WTC11 (cell line): ENCODE results near the gene ZAR1L. TPM values are rescaled to one million over a fixed set of nuclear protein-coding genes. Genes with fewer than 3 reads are reported as not detected.
A peak's percentile ranks its signal among the peaks of the same experiment; 100 is the strongest.

Experiments used
- ATAC-seq: fragments of 200-7000 bp; cut with Tn5 transposase; 2 replicates; pipeline ENCODE4 v1.10.0; 2021; ENCODE audit warnings: mild to moderate bottlenecking, moderate library complexity
- CTCF ChIA-PET: fragments of 300-600 bp; sonication (Branson Sonifier 250); formaldehyde crosslinking; loops from one replicate; lab custom pipeline; 2021; ENCODE audit warnings: antibody characterized with exemption; lab: Charles Lee
- POLR2A ChIA-PET: fragments of 350-600 bp; sonication (Branson Sonifier 250); formaldehyde crosslinking; loops from one replicate; lab custom pipeline; 2021; ENCODE audit warnings: antibody characterized with exemption; lab: Charles Lee
- DNase-seq: peaks from one replicate; pipeline ENCODE4 v3.0.0; 2021; ENCODE audit warnings: low spot score
- H3K27ac Mint-ChIP-seq: 2 replicates; pipeline ENCODE4 v1.8.0; 2021; ENCODE audit warnings: mixed read lengths
- H3K27me3 Mint-ChIP-seq: 2 replicates; pipeline ENCODE4 v1.8.0; 2021; ENCODE audit warnings: low read depth, mild to moderate bottlenecking, moderate library complexity, mixed read lengths
- H3K36me3 Mint-ChIP-seq: 2 replicates; pipeline ENCODE4 v1.8.0; 2021; ENCODE audit warnings: mixed read lengths
- H3K4me1 Mint-ChIP-seq: 2 replicates; pipeline ENCODE4 v1.8.0; 2022; ENCODE audit warnings: mixed read lengths
- H3K4me3 Mint-ChIP-seq: 2 replicates; pipeline ENCODE4 v1.8.0; 2021; ENCODE audit warnings: mild to moderate bottlenecking, moderate library complexity, mixed read lengths
- H3K9me3 Mint-ChIP-seq: 2 replicates; pipeline ENCODE4 v1.8.0; 2021; ENCODE audit warnings: mixed read lengths
- ESRRA ChIP-seq: sonication (generic); formaldehyde crosslinking; IDR thresholded peaks from 2 replicates; pipeline ENCODE4 v1.8.1; 2022; ENCODE audit warnings: mild to moderate bottlenecking, missing genetic modification reagents, borderline replicate concordance
- FOXJ3 ChIP-seq: sonication (generic); formaldehyde crosslinking; IDR thresholded peaks from 2 replicates; pipeline ENCODE4 v1.9.0; 2021; ENCODE audit warnings: missing genetic modification reagents, mild to moderate bottlenecking, borderline replicate concordance
- KAT7 ChIP-seq: sonication (generic); formaldehyde crosslinking; IDR thresholded peaks from 2 replicates; pipeline ENCODE4 v1.8.1; 2023; ENCODE audit warnings: missing genetic modification reagents, mild to moderate bottlenecking, borderline replicate concordance
- TEAD4 ChIP-seq: sonication (generic); formaldehyde crosslinking; IDR thresholded peaks from 2 replicates; pipeline ENCODE4 v1.8.0; 2022; ENCODE audit warnings: mild to moderate bottlenecking, missing genetic modification reagents
- ZNF121 ChIP-seq: sonication (generic); formaldehyde crosslinking; IDR thresholded peaks from 2 replicates; pipeline ENCODE4 v1.8.0; 2023; ENCODE audit warnings: missing genetic modification reagents
- ZNF416 ChIP-seq: fragments of 250-450 bp; sonication (Bioruptor Pico); IDR thresholded peaks from 2 replicates; pipeline ENCODE4 v1.9.0; 2021; ENCODE audit warnings: mild to moderate bottlenecking, inconsistent platforms
- ZNF671 ChIP-seq: fragments of 250-450 bp; sonication (Bioruptor Pico); IDR thresholded peaks from 2 replicates; pipeline ENCODE4 v1.8.0; 2021; ENCODE audit warnings: mild to moderate bottlenecking
- total RNA-seq: library from RNA; stranded (reverse); gene quantifications from 3 replicates; pipeline ENCODE4 v1.2.3, GENCODE V29; 2021
- TF ChIP-seq, protein P1 (sequence below): fragments of 250-450 bp; sonication (Bioruptor Pico); IDR thresholded peaks from 2 replicates; pipeline ENCODE4 v1.9.0; 2021; ENCODE audit warnings: moderate library complexity, mild to moderate bottlenecking, inconsistent platforms, borderline replicate concordance
- TF ChIP-seq, protein P2 (sequence below): sonication (generic); formaldehyde crosslinking; conservative IDR thresholded peaks from 2 replicates; pipeline ENCODE4 v1.8.1; 2022; ENCODE audit warnings: mild to moderate bottlenecking, missing genetic modification reagents
- TF ChIP-seq, protein P3 (sequence below): sonication (generic); formaldehyde crosslinking; IDR thresholded peaks from 2 replicates; pipeline ENCODE4 v1.8.1; 2023; ENCODE audit warnings: mild to moderate bottlenecking, missing genetic modification reagents, moderate library complexity
- TF ChIP-seq, protein P4 (sequence below): sonication (generic); formaldehyde crosslinking; IDR thresholded peaks from 2 replicates; pipeline ENCODE4 v1.8.0; 2023; ENCODE audit warnings: missing genetic modification reagents, mild to moderate bottlenecking, borderline replicate concordance
- TF ChIP-seq, protein P5 (sequence below): fragments of 200-600 bp; IDR thresholded peaks from 2 replicates; pipeline ENCODE4 v1.8.0; 2022; ENCODE audit warnings: antibody characterized with exemption

ZAR1L gene
- total RNA-seq, 1 experiment from 2014 or later, result 0.33 TPM

DNA sequence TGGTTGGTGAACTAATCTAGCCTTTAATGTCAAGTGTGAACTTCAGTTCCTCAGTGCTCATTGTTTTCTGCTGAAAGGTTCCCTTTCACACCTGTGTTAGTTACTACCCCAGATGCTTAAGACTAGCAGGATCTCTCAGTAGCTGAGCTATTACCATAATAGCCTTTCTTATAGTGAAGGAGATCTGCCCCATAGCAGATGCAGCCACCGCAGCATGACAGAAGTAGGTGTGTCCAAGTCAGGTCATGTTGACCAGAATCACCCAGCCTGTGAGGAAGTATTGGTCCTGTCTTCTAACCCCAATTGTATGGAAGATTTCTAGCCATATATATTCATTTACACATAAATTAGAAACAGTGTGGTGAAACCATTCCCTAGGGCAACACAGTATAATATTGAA is 37.3 kb downstream of the ZAR1L start (continued):
- TF ChIP-seq, protein P1, sequence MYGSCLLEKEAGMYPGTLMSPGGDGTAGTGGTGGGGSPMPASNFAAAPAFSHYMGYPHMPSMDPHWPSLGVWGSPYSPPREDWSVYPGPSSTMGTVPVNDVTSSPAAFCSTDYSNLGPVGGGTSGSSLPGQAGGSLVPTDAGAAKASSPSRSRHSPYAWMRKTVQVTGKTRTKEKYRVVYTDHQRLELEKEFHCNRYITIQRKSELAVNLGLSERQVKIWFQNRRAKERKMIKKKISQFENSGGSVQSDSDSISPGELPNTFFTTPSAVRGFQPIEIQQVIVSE (CRISPR knock-in tag), result no peak
- TF ChIP-seq ZNF121 (CRISPR knock-in tag), result no peak
- no peak for TF ChIP-seq FOXJ3 (CRISPR knock-in tag)
- TF ChIP-seq ZNF416 (CRISPR knock-in tag), result no peak

DNA sequence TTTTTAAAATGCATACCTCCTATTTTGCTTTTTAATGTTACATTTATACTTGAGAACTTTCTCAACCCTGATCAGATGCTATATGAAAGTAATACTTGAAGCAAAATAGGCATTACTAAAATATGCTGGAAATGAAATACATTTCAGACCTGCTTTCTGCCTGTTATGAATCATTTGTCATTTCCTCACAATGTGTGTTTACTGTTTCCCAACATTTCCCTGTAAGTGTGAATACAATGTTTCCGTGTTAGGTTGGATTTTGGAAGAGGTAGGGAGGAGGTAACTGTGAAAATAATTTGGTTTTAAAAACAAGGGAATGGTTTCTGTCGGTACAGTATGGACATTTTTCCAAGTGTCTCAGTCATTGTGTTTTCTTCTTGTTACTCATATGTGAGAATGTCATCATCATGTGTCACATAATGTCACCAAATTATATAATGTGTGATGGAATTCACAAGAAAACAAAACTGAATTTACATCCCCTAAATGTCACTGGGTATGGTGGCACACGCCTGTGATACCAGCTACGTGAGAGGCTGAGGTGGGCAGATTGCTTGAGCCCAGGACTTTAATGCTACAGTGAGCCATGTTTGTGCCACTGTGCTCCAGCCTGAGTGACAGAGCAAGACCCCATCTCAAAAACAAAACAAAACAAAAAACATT is 43.0 kb downstream of the ZAR1L start:
- ChIA-PET CTCF (no interaction called here), POLR2A (no interaction called here)
- Mint-ChIP-seq H3K9me3 (0 out of 2 replicates have a peak, but pooled peaks cover 2% of the 10 kb centered on the region), H3K4me3 (no peak overlapping the region), H3K4me1 (no peaks in the 10 kb centered on the region), H3K27me3 (no peaks in the 10 kb centered on the region), H3K36me3 (no peaks in the 10 kb centered on the region), H3K27ac (no peak overlapping the region)
- no peak for TF ChIP-seq ESRRA (CRISPR knock-in tag)
- TF ChIP-seq, protein P2, sequence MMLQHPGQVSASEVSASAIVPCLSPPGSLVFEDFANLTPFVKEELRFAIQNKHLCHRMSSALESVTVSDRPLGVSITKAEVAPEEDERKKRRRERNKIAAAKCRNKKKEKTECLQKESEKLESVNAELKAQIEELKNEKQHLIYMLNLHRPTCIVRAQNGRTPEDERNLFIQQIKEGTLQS (CRISPR knock-in tag), result no peak
- TF ChIP-seq TEAD4 (CRISPR knock-in tag), result no peak
- no peak for TF ChIP-seq KAT7 (CRISPR knock-in tag)
- TF ChIP-seq, protein P3, sequence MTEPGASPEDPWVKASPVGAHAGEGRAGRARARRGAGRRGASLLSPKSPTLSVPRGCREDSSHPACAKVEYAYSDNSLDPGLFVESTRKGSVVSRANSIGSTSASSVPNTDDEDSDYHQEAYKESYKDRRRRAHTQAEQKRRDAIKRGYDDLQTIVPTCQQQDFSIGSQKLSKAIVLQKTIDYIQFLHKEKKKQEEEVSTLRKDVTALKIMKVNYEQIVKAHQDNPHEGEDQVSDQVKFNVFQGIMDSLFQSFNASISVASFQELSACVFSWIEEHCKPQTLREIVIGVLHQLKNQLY (CRISPR knock-in tag), result no peak
- no peak for TF ChIP-seq ZNF671 (CRISPR knock-in tag)
- ATAC-seq, result no peak
- DNase-seq, result no peak

DNA sequence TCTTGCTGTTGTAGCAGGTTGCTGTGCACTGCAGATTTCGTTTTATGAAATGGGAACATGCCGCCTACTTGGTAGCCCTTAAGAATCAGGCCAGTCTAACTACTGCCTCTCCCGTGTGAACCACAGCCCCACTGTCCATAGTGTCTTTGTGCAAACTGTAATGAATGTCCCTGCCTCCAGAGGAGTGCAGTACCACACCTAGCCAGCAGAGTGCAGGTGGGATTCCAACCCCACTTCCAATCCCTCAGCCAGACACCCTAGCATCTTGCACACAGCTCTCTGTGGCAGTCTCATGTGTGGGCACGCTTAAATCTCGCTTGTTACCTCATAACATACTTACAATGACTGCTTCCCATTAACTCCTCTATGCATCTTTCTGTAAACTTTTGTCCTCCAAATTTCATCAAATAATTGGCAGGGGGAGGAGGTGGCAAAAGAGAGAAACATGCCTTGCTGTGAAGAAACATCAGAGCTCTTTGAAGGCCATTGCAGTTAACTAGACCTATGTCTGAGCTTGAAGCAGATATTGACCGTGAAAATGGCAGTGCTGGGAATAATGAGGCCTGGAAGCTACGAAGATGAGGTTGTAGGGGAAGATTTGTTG is 47.2 kb downstream of the ZAR1L start:
- H3K9me3 Mint-ChIP-seq, result 0 out of 2 replicates have a peak, but pooled peaks cover 2% of the 10 kb centered on the region
- DNase-seq (peak; percentile 85), ATAC-seq (peak; percentile 100)
- ChIA-PET POLR2A (no interaction called here), CTCF (interaction anchor here (0.7 to 3.1 kb wide), 27 partner anchors 8 to 358 kb away, joined by 3 to 28 read pairs (median 4); partner anchors contain the start of genes BRCA2 and ZAR1L)
- H3K27ac Mint-ChIP-seq, result 0 out of 2 replicates have a peak overlapping the region, but pooled peaks have one; percentile 39
- H3K4me3 Mint-ChIP-seq, result no peak overlapping the region
- H3K27me3 Mint-ChIP-seq, result no peaks in the 10 kb centered on the region
- TF ChIP-seq, protein P4, sequence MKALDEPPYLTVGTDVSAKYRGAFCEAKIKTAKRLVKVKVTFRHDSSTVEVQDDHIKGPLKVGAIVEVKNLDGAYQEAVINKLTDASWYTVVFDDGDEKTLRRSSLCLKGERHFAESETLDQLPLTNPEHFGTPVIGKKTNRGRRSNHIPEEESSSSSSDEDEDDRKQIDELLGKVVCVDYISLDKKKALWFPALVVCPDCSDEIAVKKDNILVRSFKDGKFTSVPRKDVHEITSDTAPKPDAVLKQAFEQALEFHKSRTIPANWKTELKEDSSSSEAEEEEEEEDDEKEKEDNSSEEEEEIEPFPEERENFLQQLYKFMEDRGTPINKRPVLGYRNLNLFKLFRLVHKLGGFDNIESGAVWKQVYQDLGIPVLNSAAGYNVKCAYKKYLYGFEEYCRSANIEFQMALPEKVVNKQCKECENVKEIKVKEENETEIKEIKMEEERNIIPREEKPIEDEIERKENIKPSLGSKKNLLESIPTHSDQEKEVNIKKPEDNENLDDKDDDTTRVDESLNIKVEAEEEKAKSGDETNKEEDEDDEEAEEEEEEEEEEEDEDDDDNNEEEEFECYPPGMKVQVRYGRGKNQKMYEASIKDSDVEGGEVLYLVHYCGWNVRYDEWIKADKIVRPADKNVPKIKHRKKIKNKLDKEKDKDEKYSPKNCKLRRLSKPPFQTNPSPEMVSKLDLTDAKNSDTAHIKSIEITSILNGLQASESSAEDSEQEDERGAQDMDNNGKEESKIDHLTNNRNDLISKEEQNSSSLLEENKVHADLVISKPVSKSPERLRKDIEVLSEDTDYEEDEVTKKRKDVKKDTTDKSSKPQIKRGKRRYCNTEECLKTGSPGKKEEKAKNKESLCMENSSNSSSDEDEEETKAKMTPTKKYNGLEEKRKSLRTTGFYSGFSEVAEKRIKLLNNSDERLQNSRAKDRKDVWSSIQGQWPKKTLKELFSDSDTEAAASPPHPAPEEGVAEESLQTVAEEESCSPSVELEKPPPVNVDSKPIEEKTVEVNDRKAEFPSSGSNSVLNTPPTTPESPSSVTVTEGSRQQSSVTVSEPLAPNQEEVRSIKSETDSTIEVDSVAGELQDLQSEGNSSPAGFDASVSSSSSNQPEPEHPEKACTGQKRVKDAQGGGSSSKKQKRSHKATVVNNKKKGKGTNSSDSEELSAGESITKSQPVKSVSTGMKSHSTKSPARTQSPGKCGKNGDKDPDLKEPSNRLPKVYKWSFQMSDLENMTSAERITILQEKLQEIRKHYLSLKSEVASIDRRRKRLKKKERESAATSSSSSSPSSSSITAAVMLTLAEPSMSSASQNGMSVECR (CRISPR knock-in tag), result no peak
- TF ChIP-seq, protein P5, sequence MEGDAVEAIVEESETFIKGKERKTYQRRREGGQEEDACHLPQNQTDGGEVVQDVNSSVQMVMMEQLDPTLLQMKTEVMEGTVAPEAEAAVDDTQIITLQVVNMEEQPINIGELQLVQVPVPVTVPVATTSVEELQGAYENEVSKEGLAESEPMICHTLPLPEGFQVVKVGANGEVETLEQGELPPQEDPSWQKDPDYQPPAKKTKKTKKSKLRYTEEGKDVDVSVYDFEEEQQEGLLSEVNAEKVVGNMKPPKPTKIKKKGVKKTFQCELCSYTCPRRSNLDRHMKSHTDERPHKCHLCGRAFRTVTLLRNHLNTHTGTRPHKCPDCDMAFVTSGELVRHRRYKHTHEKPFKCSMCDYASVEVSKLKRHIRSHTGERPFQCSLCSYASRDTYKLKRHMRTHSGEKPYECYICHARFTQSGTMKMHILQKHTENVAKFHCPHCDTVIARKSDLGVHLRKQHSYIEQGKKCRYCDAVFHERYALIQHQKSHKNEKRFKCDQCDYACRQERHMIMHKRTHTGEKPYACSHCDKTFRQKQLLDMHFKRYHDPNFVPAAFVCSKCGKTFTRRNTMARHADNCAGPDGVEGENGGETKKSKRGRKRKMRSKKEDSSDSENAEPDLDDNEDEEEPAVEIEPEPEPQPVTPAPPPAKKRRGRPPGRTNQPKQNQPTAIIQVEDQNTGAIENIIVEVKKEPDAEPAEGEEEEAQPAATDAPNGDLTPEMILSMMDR, result peak; percentile 98
- H3K4me1 Mint-ChIP-seq, result no peaks in the 10 kb centered on the region
- H3K36me3 Mint-ChIP-seq, result no peaks in the 10 kb centered on the region
